ENCODE data around the gene BIRC3.

Gene BIRC3

GRCh38 chr11:102314784-102315183 lies 2.5 kb upstream of the BIRC3 start:
- Histone ChIP-seq H3K4me1 (ENCODE audit: insufficient read depth, low read length, severe bottlenecking) (peaks cover 49% of the 10 kb centered on the region), H3K9ac (ENCODE audit: low read length) (no peak overlapping the region), H3K27me3 (ENCODE audit: insufficient read depth, low read length) (no peaks in the 10 kb centered on the region), H3F3A (ENCODE audit: insufficient read depth, low read length) (no peaks in the 10 kb centered on the region; the same call in 1 of the 2 replicates), H3K36me3 (ENCODE audit: insufficient read depth, low read length) (peaks cover 8% of the 10 kb centered on the region; the same call in 1 of the 2 replicates), H3K4me3 (ENCODE audit: low read depth, low read length, poor library complexity, severe bottlenecking) (no peak overlapping the region), H3K9me2 (ENCODE audit: low read depth, low read length) (no peaks in the 10 kb centered on the region), H2AFZ (ENCODE audit: low read length) (no peak overlapping the region), H4K20me1 (ENCODE audit: insufficient read depth, low read length) (no peaks in the 10 kb centered on the region), H3K27ac (ENCODE audit: low read depth, low read length, poor library complexity, severe bottlenecking) (peak overlapping the region; percentile 93), H3K4me2 (ENCODE audit: low read length) (no peak overlapping the region), H3K79me2 (ENCODE audit: insufficient read depth, low read length) (peaks cover 23% of the 10 kb centered on the region), H3K9me3 (ENCODE audit: low read length) (no peaks in the 10 kb centered on the region)
- TF ChIP-seq CTCF (IDR thresholded peaks at IDR 0.05; ENCODE audit: low read length) = no peak
- no peak for TF ChIP-seq EZH2 (IDR thresholded peaks at IDR 0.05; ENCODE audit: borderline replicate concordance, low read length)

GRCh38 chr11:102316346-102316904 lies 859 bp upstream of the BIRC3 start:
- Histone ChIP-seq H3K9ac (ENCODE audit: low read length) (peak overlapping the region; percentile 91), H3K4me2 (ENCODE audit: low read length) (peak overlapping the region; percentile 94)

GRCh38 chr11:102317768-102318103 lies 452 bp downstream of the BIRC3 start:
- TF ChIP-seq CTCF (IDR thresholded peaks at IDR 0.05; ENCODE audit: low read length) = no peak
- no peak for TF ChIP-seq EZH2 (IDR thresholded peaks at IDR 0.05; ENCODE audit: borderline replicate concordance, low read length)
- H3K9ac ChIP-seq (ENCODE audit: low read length) = peak overlapping the region; percentile 91
- H3F3A ChIP-seq (ENCODE audit: insufficient read depth, low read length) = no peaks in the 10 kb centered on the region; the same call in 1 of the 2 replicates

More at GRCh38 chr11:102316346-102316904, 859 bp upstream of the BIRC3 start:
- Histone ChIP-seq H3K27me3 (ENCODE audit: insufficient read depth, low read length) (no peaks in the 10 kb centered on the region), H4K20me1 (ENCODE audit: insufficient read depth, low read length) (no peaks in the 10 kb centered on the region), H3K36me3 (ENCODE audit: insufficient read depth, low read length) (peaks cover 22% of the 10 kb centered on the region; the same call in 1 of the 2 replicates), H2AFZ (ENCODE audit: low read length) (no peak overlapping the region), H3F3A (ENCODE audit: insufficient read depth, low read length) (no peaks in the 10 kb centered on the region; the same call in 1 of the 2 replicates), H3K27ac (ENCODE audit: low read depth, low read length, poor library complexity, severe bottlenecking) (peak overlapping the region; percentile 93), H3K79me2 (ENCODE audit: insufficient read depth, low read length) (peaks cover 39% of the 10 kb centered on the region), H3K9me2 (ENCODE audit: low read depth, low read length) (no peaks in the 10 kb centered on the region), H3K9me3 (ENCODE audit: low read length) (no peaks in the 10 kb centered on the region), H3K4me3 (ENCODE audit: low read depth, low read length, poor library complexity, severe bottlenecking) (peak overlapping the region; percentile 95), H3K4me1 (ENCODE audit: insufficient read depth, low read length, severe bottlenecking) (peaks cover 65% of the 10 kb centered on the region)
- TF ChIP-seq EZH2 (IDR thresholded peaks at IDR 0.05; ENCODE audit: borderline replicate concordance, low read length) (no peak), CTCF (IDR thresholded peaks at IDR 0.05; ENCODE audit: low read length) (no peak)

More at GRCh38 chr11:102317768-102318103, 452 bp downstream of the BIRC3 start:
- H3K9me3 ChIP-seq (ENCODE audit: low read length) = no peaks in the 10 kb centered on the region
- H3K27me3 ChIP-seq (ENCODE audit: insufficient read depth, low read length) = no peaks in the 10 kb centered on the region
- H3K36me3 ChIP-seq (ENCODE audit: insufficient read depth, low read length) = peaks cover 35% of the 10 kb centered on the region; the same call in 1 of the 2 replicates
- H4K20me1 ChIP-seq (ENCODE audit: insufficient read depth, low read length) = no peaks in the 10 kb centered on the region
- H2AFZ ChIP-seq (ENCODE audit: low read length) = no peak overlapping the region
- H3K27ac ChIP-seq (ENCODE audit: low read depth, low read length, poor library complexity, severe bottlenecking) = peak overlapping the region; percentile 93
- H3K4me2 ChIP-seq (ENCODE audit: low read length) = peak overlapping the region; percentile 94
- peak overlapping the region; percentile 95 for H3K4me3 ChIP-seq (ENCODE audit: low read depth, low read length, poor library complexity, severe bottlenecking)
- peaks cover 52% of the 10 kb centered on the region for H3K79me2 ChIP-seq (ENCODE audit: insufficient read depth, low read length)
- H3K4me1 ChIP-seq (ENCODE audit: insufficient read depth, low read length, severe bottlenecking) = peaks cover 77% of the 10 kb centered on the region
- H3K9me2 ChIP-seq (ENCODE audit: low read depth, low read length) = no peaks in the 10 kb centered on the region

All from OCI-LY1 (cell line).